Left ventricle myocardium inferior (tissue), 1 donor: ENCODE measurements around the gene MTMR1. TPM values are rescaled to one million over a fixed set of nuclear protein-coding genes. Genes with fewer than 3 reads are reported as not detected.
A peak's percentile ranks its signal among the peaks of the same experiment; 100 is the strongest.

Source experiments
- DNase-seq: peaks from one replicate; pipeline ENCODE4 v3.0.0-alpha.2; 2020
- H3K27ac ChIP-seq: fragments of 200-600 bp; replicated peaks from 2 replicates; pipeline ENCODE4 v1.8.0; 2021
- H3K27me3 ChIP-seq: fragments of 200-600 bp; 2 replicates; pipeline ENCODE4 v1.8.0; 2021; ENCODE audit warnings: low read depth
- H3K36me3 ChIP-seq: fragments of 200-600 bp; 2 replicates; pipeline ENCODE4 v1.8.0; 2021
- H3K4me1 ChIP-seq: fragments of 200-600 bp; 2 replicates; pipeline ENCODE4 v1.8.0; 2021
- H3K4me3 ChIP-seq: fragments of 200-600 bp; 2 replicates; pipeline ENCODE4 v1.8.0; 2021; ENCODE audit warnings: mild to moderate bottlenecking, moderate library complexity
- H3K9me3 ChIP-seq: fragments of 200-600 bp; replicated peaks from 2 replicates; pipeline ENCODE4 v1.8.0; 2021
- intact Hi-C: fragments of 100-400 bp; cut with micrococcal nuclease; formaldehyde crosslinking; loops from one replicate; pipeline ENCODE4 v1.11.0; 2022
- total RNA-seq: library from RNA; stranded (reverse); fragmentation: NEBNext Ultra II Directional; extraction: Animal tissue kit (Norgen Biotek cat#: 25700); gene quantifications from one replicate; pipeline ENCODE4 v1.2.1, GENCODE V29; 2021
- TF ChIP-seq, protein P1 (sequence below): fragments of 200-600 bp; IDR thresholded peaks from 2 replicates; pipeline ENCODE4 v1.8.0; 2021; ENCODE audit warnings: antibody characterized with exemption, mild to moderate bottlenecking, borderline replicate concordance
- donor health status: DM: no; HTN: yes; CAD: no; lungs with severe emphysema.

The MTMR1 gene
- total RNA-seq, 1 donor from 2014 or later: 18.6 TPM

DNA sequence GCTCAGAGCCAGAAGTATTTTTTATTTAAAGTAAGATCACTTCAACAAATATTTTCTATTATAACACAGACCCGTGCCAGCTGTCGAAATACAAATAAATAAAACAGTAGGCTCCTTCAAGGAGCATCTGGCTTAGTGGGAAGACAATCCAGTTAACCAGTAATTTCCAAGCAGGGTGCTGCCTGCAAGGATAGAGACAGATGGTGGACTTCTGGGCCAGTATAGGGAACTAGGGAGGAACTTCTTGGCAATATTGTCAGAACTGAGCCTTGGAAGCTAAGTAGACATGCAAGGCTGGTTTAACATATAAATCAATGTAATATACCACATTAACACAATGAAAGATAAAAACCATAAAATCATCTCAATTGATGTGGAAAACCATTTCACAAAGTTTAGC, 17.0 kb upstream of the MTMR1 start:
- TF ChIP-seq, protein P1, sequence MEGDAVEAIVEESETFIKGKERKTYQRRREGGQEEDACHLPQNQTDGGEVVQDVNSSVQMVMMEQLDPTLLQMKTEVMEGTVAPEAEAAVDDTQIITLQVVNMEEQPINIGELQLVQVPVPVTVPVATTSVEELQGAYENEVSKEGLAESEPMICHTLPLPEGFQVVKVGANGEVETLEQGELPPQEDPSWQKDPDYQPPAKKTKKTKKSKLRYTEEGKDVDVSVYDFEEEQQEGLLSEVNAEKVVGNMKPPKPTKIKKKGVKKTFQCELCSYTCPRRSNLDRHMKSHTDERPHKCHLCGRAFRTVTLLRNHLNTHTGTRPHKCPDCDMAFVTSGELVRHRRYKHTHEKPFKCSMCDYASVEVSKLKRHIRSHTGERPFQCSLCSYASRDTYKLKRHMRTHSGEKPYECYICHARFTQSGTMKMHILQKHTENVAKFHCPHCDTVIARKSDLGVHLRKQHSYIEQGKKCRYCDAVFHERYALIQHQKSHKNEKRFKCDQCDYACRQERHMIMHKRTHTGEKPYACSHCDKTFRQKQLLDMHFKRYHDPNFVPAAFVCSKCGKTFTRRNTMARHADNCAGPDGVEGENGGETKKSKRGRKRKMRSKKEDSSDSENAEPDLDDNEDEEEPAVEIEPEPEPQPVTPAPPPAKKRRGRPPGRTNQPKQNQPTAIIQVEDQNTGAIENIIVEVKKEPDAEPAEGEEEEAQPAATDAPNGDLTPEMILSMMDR: no peak
- no peaks in the 10 kb centered on the region for H3K9me3 ChIP-seq
- no peak for DNase-seq
- H3K27ac ChIP-seq: no peak overlapping the region
- peaks cover 8% of the 10 kb centered on the region for H3K36me3 ChIP-seq
- no peaks in the 10 kb centered on the region for H3K27me3 ChIP-seq
- no peaks in the 10 kb centered on the region for H3K4me1 ChIP-seq
- intact Hi-C loops: no loop called here
- no peak overlapping the region for H3K4me3 ChIP-seq

DNA sequence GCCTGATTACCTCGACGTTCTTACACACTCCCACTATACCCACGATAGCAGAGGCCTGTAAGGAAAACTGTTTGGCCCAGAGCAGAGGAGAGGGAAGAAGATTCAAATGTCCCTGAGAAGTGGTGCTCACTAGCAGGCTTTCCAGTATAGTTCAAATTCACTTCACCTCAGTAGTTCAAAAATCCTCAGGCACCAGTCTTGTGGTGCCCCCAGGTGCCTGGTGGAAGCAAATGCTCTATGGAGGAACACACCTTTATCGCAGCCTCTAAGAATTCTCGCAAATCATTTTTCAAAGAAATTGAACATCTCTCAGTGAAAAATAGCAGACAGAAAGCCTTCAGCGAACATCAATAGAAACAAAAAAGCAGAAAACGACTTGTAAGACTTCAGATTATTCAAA, 12.2 kb upstream of the MTMR1 start:
- H3K27ac ChIP-seq: no peak overlapping the region
- TF ChIP-seq, protein P1: peak; percentile 57
- H3K36me3 ChIP-seq: no peaks in the 10 kb centered on the region
- no peaks in the 10 kb centered on the region for H3K4me1 ChIP-seq
- no peak overlapping the region for H3K4me3 ChIP-seq
- no peaks in the 10 kb centered on the region for H3K9me3 ChIP-seq
- DNase-seq: no peak
- H3K27me3 ChIP-seq: no peaks in the 10 kb centered on the region
- intact Hi-C loops: no loop called here

DNA sequence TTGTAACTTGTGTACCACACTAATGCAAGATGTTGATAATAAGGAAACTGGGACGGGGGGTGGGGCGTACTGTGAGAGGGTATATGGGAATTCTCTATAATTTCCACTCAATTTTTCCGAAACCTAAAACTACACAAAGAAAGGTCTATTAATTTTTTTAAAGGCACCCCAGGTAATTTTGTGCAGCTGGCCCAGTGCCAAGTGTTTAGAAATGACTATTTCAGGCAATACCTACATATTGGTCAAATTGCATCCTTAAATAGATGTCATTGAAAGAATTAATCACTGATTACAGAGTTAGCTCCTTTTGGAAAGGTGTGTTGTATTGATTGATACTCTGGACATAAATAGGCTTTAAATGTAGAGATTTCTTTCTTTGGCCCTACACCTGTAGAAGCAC, 10.1 kb upstream of the MTMR1 start:
- Histone ChIP-seq H3K27me3 (no peaks in the 10 kb centered on the region), H3K36me3 (no peaks in the 10 kb centered on the region), H3K9me3 (no peaks in the 10 kb centered on the region), H3K4me3 (no peak overlapping the region), H3K27ac (no peak overlapping the region), H3K4me1 (no peaks in the 10 kb centered on the region)
- intact Hi-C loops: no loop called here
- DNase-seq: no peak
- TF ChIP-seq, protein P1: no peak

DNA sequence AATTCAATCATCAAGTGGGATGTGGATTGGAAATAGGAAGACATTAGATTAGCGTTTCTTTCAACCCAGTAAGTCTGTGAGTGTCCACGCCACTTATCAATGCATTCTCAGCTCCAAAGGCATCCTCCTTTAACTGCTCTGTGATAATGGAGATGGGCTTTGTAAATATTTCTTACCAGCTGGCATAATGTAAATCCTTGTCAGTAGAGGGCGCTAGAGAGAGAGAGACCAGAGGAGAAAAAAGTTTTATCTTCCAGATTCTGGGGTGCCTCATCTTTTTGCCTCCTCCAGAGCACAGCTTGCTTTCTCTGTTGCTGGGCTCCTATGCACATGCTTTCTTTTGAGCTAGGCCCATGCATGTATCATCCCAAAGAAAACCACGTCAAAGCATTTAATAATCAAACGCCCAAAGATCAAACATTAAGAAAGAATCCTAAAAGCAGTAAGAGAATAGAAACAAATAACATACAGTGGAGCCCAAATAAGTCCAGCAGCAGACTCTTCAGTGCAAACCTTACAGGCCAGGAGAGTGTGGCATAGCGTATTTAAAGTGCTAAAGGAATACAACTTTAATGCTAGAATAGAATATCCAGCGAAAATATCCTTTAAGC, 9.6 kb upstream of the MTMR1 start:
- DNase-seq: no peak
- Histone ChIP-seq H3K36me3 (no peaks in the 10 kb centered on the region), H3K27me3 (no peaks in the 10 kb centered on the region), H3K4me1 (no peaks in the 10 kb centered on the region), H3K4me3 (no peak overlapping the region), H3K9me3 (no peaks in the 10 kb centered on the region), H3K27ac (no peak overlapping the region)
- TF ChIP-seq, protein P1: peak; percentile 58
- intact Hi-C loops: no loop called here

DNA sequence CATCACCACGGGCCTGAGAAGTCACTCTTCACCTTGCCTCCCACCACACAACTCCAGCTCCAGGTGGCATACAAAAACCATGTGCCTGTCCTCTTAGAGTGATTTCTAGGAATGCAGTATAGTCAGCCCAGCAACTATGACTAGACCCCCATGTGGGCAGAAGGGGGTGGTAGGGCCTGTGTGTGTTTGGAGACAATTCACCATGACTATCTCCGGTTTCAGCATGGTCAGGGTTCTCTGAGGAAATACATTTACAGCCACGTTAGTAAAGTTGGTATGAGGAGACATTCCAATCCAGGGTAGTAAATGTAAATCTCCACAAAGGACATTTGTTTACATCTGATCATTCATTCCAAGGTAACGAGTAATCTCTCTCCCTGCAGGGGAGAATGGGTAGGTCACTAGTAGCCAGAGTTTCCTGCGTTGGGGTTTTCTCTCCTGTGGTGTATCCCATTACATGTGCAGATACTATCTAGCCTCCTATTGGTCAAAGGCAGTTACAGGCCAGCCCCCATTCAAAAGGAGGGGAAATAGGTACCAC, 4.2 kb upstream of the MTMR1 start:
- Histone ChIP-seq H3K4me1 (no peaks in the 10 kb centered on the region), H3K36me3 (no peaks in the 10 kb centered on the region), H3K27ac (no peak overlapping the region), H3K9me3 (no peaks in the 10 kb centered on the region), H3K27me3 (no peaks in the 10 kb centered on the region), H3K4me3 (no peak overlapping the region)
- DNase-seq: no peak
- intact Hi-C loops: no loop called here
- TF ChIP-seq, protein P1: no peak
